ENCODE data around the gene SAP30BP. TPM values are rescaled to one million over a fixed set of nuclear protein-coding genes. Genes with fewer than 3 reads are reported as not detected.

SAP30BP gene
- total RNA-seq, 1 donor from 2014 or later, result 47.2 TPM

DNA sequence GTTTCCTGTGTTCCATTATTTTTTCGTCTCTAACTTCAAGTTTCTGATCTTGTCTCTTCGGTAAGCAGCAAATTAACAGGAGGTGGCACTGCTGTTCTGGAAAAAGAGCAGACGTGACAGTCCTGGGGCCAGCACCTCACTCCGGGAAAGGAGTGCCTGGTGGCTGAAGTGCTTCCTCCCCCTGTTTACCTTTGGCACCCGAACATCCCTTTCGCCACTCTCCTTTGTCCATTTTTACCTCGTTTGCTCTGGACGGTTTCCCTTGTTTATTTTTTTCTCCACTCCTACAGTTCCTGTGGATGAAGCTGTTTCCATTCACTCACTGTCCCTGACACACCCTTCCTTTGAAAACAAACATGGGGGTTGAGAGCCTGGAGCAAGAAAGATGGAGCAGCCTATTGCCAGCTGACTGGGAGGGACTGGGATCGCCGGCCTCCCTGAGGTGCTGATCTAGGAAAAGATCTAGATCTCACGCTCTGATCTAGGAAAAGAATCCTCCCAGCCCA, 12.6 kb downstream of the SAP30BP start:
- intact Hi-C loops (cut with DNase I), result loop anchor here (2.0 kb wide), 1 partner anchor 69 kb away; no protein-coding TSS in a partner anchor
- DNase-seq (ENCODE audit: low spot score), result no peak

- intact Hi-C loops (cut with DNase I), result no loop called here
- DNase-seq (ENCODE audit: low spot score), result no peak
Observed at GRCh38 chr17:75680431-75680830, 13.3 kb downstream of the SAP30BP start.

DNA sequence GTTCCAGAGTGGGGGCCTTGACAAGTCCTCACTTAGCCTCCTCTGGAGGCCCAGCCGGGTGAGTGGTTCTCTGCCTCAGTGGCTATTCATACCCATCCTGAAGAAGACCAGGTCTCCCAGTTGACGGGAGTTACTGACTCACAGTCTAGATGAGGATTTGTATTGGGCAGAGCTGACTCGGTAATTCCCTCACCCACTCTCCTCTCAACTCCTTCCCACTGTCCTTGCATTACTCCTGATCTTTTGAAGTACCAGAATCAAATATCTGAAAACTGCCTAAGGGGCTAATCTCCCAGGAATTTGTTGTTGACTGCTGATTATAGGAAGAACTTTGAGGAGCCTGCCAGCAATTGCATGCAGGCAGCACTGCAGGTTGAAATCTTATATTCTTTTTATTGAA, 14.2 kb downstream of the SAP30BP start:
- intact Hi-C loops (cut with DNase I), result no loop called here

DNA sequence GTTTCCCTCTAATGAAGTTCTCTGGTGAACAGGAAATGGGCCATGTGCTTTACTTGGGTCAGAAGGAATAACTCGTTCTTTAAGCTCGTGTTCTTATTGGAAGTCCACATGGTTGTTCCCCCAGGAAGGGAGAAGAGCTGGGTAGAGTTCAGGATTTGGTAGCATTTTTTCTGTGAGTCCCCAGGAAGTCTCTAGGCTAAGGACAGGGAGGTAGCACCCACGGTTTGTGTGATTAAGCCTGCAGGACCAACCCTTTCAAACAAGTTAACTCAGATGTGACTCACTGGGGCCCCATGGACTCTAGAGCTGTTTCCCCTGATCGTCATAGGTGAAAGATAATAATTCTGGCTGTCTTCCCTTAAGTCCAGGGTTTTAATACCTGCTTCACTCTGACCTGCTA, 16.4 kb downstream of the SAP30BP start:
- DNase-seq (ENCODE audit: low spot score), result no peak
- intact Hi-C loops (cut with DNase I), result no loop called here

More for the DNA sequence above, 14.2 kb downstream of the SAP30BP start:
- DNase-seq (ENCODE audit: low spot score), result no peak

- no peak for DNase-seq (ENCODE audit: low spot score)
- intact Hi-C loops (cut with DNase I), result no loop called here
Observed at GRCh38 chr17:75684249-75684648, 17.1 kb downstream of the SAP30BP start.

DNA sequence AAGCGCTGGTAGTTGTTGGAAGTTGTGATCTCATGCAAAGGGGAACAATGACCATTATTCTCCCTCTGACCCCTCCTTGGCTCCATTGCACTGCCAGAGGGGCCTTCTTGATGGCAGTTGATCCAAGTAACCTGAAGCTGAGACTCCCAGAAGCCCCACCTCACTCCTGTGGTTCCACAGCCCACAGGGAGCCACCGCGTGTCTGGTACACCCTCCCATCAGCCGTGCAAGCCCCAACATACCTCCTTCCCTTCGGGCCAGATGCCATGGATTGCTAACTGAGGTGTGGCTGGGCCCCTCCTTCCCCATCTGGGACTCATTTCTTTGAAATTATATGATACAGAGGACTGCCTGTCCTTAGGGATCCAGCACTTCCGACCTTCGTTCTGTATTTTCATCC, 17.8 kb downstream of the SAP30BP start:
- intact Hi-C loops (cut with DNase I), result no loop called here
- DNase-seq (ENCODE audit: low spot score), result no peak

DNA sequence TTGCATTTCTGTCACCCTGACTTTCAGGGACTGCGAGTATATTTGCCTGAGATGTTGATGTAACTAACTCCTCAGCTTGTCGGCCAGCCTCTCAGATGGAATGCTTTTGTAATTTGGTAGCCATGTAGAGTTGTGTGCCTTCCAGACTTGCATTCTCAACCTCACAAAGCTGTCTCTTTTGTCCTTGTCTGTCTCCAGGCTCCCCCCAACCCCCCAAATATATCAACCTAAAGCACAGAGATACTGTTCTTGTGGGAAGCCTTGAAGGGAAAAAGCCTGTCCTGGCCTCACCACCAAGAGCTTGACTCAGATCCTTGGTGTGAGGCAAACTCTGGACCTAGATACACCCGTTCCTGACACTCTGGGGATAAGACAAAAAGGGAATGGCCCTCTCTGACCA, 18.4 kb downstream of the SAP30BP start:
- intact Hi-C loops (cut with DNase I), result no loop called here
- DNase-seq (ENCODE audit: low spot score), result no peak

- no peak for DNase-seq (ENCODE audit: low spot score)
- intact Hi-C loops (cut with DNase I), result loop anchor here (2.0 kb wide), 1 partner anchor 18 kb away; no protein-coding TSS in a partner anchor
Observed at GRCh38 chr17:75688209-75688825, 21.2 kb downstream of the SAP30BP start.

DNA sequence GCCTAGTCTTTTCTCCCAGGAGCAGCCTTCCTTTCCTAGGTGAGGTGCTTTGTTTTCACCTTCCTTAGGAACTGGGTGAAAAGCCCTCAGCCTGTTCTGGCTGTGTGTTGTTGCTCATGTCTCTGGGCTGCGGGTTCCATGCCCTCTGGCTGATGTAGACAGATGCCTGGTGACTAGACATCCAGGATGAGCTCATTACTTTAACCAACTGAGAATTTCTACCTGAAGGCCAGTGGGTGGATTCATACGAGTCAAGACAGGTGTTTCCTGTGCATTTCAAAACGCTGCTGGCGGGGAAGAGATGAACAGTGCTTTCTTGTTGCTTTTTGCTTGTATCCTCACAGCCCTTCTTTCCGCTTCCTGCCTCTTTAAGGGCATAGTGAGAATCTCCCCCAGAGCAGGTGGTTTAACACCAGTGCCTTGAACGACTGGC, 22.3 kb downstream of the SAP30BP start:
- intact Hi-C loops (cut with DNase I), result loop anchor here (2.0 kb wide), 1 partner anchor 17 kb away; no protein-coding TSS in a partner anchor
- DNase-seq (ENCODE audit: low spot score), result no peak

- DNase-seq (ENCODE audit: low spot score), result no peak
- intact Hi-C loops (cut with DNase I), result no loop called here
Observed at GRCh38 chr17:75691371-75691791, 24.2 kb downstream of the SAP30BP start.

GRCh38 chr17:75691801-75692626, 24.9 kb downstream of the SAP30BP start:
- intact Hi-C loops (cut with DNase I), result no loop called here
- no peak for DNase-seq (ENCODE audit: low spot score)

DNA sequence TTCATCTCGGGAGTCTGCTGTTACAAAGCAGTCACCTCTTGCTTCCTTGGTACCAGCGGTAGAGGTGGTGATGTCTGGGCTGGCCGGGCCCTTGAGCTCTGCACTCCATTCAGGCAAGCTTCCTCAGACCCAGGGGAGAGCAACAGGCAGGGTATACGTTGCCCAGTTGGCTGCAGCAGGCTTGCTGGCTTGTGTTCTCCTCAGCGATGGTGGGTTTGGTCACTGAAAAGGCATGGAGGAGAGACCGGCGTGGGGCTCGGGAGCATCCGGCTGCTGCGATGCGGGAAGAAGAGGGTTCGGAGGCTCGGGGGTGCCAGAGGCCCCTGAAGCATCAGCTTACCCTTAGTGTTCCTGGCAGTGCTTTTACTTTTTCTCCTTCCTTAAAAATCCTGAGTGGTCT, 25.8 kb downstream of the SAP30BP start:
- intact Hi-C loops (cut with DNase I), result no loop called here
- no peak for DNase-seq (ENCODE audit: low spot score)

- DNase-seq (ENCODE audit: low spot score), result no peak
- intact Hi-C loops (cut with DNase I), result no loop called here
Observed at GRCh38 chr17:75693500-75694481, 26.7 kb downstream of the SAP30BP start.

- DNase-seq (ENCODE audit: low spot score), result no peak
- intact Hi-C loops (cut with DNase I), result no loop called here
Observed at GRCh38 chr17:75694536-75694935, 27.4 kb downstream of the SAP30BP start.

DNA sequence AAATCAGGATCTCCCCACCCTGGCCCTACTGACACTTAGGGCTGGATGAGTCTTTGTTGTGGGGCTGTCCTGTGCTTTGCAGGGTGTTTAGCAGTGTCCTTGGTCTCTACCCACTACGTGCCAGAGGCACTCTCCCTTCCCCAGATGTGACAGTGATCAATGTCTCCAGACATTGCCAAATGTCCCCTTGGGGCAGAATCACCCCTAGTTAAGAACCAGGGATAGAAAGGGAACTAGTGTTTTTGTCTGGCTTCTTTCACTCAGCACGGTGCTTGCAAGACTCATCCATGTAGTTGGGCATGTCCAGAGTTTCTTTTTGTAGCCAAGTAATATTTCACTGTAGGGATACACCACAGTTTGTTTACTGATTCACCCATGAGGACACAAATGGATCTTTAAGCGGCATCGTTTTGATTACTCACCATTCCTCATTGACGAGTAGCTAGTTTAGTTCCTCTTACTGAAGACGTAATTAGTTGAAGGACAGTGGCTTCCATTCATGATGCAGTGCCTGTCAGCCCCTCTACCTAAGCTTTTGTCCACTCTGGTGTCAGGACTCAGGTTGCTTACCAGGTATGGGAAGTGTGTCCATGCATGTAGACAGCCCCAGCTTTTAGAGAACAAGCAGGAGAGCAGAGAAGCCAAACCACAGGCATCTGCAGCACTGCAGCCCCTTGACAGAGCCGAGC, 28.1 kb downstream of the SAP30BP start:
- intact Hi-C loops (cut with DNase I), result no loop called here
- no peak for DNase-seq (ENCODE audit: low spot score)

- DNase-seq (ENCODE audit: low spot score), result no peak
- intact Hi-C loops (cut with DNase I), result no loop called here
Observed at GRCh38 chr17:75695830-75696271, 28.7 kb downstream of the SAP30BP start.

- no peak for DNase-seq (ENCODE audit: low spot score)
- intact Hi-C loops (cut with DNase I), result no loop called here
Observed at GRCh38 chr17:75697651-75698291, 30.6 kb downstream of the SAP30BP start.

GRCh38 chr17:75698659-75699058, 31.5 kb downstream of the SAP30BP start:
- no peak for DNase-seq (ENCODE audit: low spot score)
- intact Hi-C loops (cut with DNase I), result no loop called here
